ENCODE results near the gene ETV4. TPM values are rescaled to one million over a fixed set of nuclear protein-coding genes. Genes with fewer than 3 reads are reported as not detected.
A peak's percentile ranks its signal among the peaks of the same experiment; 100 is the strongest.

Gene ETV4
- total and polyA plus RNA-seq, 2 of the 13 experiments (the other 11 are each of a cell fraction or from before 2014, with no cell fraction given) = 128 to 330 TPM

DNA sequence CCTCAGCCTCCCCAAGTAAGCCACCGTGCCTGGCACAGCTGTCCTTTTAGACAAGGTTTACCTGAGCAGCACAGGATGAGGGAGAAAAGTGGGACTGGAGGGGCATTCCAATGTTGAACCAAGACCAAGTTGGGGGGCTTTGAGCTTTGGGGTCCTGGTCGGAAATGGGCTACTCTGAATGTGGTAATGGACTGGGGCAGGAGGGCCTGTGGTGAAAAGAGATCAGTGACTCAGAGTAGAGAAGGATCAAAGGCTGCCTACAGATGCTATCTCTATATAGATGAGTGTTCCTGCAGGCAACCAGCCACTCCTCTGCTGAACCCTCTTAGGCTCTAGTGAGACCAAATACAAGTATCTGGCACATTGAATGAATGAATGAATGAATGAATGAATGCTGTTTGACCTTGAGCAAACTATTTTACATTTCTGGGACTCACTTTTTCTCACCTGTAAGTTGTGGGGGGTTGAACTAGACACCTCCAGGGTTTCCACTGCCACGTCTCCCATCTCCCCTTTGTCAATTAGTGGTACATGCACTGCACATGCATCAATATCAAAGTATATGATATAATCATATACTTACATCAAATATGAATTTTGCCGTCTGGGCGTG, 26.3 kb upstream of the ETV4 start (continued):
- TF ChIP-seq, protein P1, sequence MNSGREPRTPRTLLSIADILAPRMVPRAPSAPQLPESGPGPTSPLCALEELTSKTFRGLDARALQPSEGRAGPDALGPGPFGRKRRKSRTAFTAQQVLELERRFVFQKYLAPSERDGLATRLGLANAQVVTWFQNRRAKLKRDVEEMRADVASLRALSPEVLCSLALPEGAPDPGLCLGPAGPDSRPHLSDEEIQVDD (CRISPR knock-in tag; IDR thresholded peaks at IDR 0.05; ENCODE audit: borderline replicate concordance) = no peak
- no peak for TF ChIP-seq ZBTB8A (CRISPR knock-in tag; IDR thresholded peaks at IDR 0.05; ENCODE audit: borderline replicate concordance, low read depth)
- no peak for TF ChIP-seq MBNL3 (CRISPR knock-in tag; conservative IDR thresholded peaks at IDR 0.05)
- TF ChIP-seq, protein P2, sequence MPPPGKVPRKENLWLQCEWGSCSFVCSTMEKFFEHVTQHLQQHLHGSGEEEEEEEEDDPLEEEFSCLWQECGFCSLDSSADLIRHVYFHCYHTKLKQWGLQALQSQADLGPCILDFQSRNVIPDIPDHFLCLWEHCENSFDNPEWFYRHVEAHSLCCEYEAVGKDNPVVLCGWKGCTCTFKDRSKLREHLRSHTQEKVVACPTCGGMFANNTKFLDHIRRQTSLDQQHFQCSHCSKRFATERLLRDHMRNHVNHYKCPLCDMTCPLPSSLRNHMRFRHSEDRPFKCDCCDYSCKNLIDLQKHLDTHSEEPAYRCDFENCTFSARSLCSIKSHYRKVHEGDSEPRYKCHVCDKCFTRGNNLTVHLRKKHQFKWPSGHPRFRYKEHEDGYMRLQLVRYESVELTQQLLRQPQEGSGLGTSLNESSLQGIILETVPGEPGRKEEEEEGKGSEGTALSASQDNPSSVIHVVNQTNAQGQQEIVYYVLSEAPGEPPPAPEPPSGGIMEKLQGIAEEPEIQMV (CRISPR knock-in tag; IDR thresholded peaks at IDR 0.05; ENCODE audit: low read depth) = no peak
- no peak for TF ChIP-seq KDM4B (CRISPR knock-in tag; IDR thresholded peaks at IDR 0.05)
- TF ChIP-seq MIXL1 (CRISPR knock-in tag; IDR thresholded peaks at IDR 0.05) = peak; percentile 23; the same call in 1 of the 2 replicates
- TF ChIP-seq ZNF441 (CRISPR knock-in tag; IDR thresholded peaks at IDR 0.05; ENCODE audit: borderline replicate concordance) = no peak
- peak; percentile 44; the same call in 1 of the 2 replicates for TF ChIP-seq MED1 (CRISPR knock-in tag; IDR thresholded peaks at IDR 0.05)
- no peak for TF ChIP-seq RFXANK (CRISPR knock-in tag; IDR thresholded peaks at IDR 0.05)
- TF ChIP-seq ZNF446 (CRISPR knock-in tag; IDR thresholded peaks at IDR 0.05) = no peak
- no peak for TF ChIP-seq ZNF775 (CRISPR knock-in tag; IDR thresholded peaks at IDR 0.05; ENCODE audit: borderline replicate concordance)
- no peak for TF ChIP-seq KDM2A (CRISPR knock-in tag; IDR thresholded peaks at IDR 0.05; ENCODE audit: borderline replicate concordance, low read depth)
- TF ChIP-seq ZNF7 (CRISPR knock-in tag; IDR thresholded peaks at IDR 0.05) = no peak
- TF ChIP-seq ZNF34 (CRISPR knock-in tag; IDR thresholded peaks at IDR 0.05; ENCODE audit: borderline replicate concordance) = no peak
- TF ChIP-seq, protein P3, sequence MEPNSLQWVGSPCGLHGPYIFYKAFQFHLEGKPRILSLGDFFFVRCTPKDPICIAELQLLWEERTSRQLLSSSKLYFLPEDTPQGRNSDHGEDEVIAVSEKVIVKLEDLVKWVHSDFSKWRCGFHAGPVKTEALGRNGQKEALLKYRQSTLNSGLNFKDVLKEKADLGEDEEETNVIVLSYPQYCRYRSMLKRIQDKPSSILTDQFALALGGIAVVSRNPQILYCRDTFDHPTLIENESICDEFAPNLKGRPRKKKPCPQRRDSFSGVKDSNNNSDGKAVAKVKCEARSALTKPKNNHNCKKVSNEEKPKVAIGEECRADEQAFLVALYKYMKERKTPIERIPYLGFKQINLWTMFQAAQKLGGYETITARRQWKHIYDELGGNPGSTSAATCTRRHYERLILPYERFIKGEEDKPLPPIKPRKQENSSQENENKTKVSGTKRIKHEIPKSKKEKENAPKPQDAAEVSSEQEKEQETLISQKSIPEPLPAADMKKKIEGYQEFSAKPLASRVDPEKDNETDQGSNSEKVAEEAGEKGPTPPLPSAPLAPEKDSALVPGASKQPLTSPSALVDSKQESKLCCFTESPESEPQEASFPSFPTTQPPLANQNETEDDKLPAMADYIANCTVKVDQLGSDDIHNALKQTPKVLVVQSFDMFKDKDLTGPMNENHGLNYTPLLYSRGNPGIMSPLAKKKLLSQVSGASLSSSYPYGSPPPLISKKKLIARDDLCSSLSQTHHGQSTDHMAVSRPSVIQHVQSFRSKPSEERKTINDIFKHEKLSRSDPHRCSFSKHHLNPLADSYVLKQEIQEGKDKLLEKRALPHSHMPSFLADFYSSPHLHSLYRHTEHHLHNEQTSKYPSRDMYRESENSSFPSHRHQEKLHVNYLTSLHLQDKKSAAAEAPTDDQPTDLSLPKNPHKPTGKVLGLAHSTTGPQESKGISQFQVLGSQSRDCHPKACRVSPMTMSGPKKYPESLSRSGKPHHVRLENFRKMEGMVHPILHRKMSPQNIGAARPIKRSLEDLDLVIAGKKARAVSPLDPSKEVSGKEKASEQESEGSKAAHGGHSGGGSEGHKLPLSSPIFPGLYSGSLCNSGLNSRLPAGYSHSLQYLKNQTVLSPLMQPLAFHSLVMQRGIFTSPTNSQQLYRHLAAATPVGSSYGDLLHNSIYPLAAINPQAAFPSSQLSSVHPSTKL (CRISPR knock-in tag; IDR thresholded peaks at IDR 0.05) = peak; percentile 66; the same call in 1 of the 2 replicates
- no peak for TF ChIP-seq FOXC1 (CRISPR knock-in tag; IDR thresholded peaks at IDR 0.05; ENCODE audit: borderline replicate concordance)
- TF ChIP-seq RFX5 (IDR thresholded peaks at IDR 0.05; ENCODE audit: low read depth, low read length) = no peak
- TF ChIP-seq, protein P4, sequence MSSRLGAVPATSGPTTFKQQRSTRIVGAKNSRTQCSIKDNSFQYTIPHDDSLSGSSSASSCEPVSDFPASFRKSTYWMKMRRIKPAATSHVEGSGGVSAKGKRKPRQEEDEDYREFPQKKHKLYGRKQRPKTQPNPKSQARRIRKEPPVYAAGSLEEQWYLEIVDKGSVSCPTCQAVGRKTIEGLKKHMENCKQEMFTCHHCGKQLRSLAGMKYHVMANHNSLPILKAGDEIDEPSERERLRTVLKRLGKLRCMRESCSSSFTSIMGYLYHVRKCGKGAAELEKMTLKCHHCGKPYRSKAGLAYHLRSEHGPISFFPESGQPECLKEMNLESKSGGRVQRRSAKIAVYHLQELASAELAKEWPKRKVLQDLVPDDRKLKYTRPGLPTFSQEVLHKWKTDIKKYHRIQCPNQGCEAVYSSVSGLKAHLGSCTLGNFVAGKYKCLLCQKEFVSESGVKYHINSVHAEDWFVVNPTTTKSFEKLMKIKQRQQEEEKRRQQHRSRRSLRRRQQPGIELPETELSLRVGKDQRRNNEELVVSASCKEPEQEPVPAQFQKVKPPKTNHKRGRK (CRISPR knock-in tag; IDR thresholded peaks at IDR 0.05) = no peak
- no peak for TF ChIP-seq GTF3A (CRISPR knock-in tag; conservative IDR thresholded peaks at IDR 0.05)
- TF ChIP-seq CENPX (CRISPR knock-in tag; IDR thresholded peaks at IDR 0.05) = no peak
- TF ChIP-seq, protein P5, sequence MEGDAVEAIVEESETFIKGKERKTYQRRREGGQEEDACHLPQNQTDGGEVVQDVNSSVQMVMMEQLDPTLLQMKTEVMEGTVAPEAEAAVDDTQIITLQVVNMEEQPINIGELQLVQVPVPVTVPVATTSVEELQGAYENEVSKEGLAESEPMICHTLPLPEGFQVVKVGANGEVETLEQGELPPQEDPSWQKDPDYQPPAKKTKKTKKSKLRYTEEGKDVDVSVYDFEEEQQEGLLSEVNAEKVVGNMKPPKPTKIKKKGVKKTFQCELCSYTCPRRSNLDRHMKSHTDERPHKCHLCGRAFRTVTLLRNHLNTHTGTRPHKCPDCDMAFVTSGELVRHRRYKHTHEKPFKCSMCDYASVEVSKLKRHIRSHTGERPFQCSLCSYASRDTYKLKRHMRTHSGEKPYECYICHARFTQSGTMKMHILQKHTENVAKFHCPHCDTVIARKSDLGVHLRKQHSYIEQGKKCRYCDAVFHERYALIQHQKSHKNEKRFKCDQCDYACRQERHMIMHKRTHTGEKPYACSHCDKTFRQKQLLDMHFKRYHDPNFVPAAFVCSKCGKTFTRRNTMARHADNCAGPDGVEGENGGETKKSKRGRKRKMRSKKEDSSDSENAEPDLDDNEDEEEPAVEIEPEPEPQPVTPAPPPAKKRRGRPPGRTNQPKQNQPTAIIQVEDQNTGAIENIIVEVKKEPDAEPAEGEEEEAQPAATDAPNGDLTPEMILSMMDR (CRISPR knock-in tag; IDR thresholded peaks at IDR 0.05) = no peak
- TF ChIP-seq TEAD3 (CRISPR knock-in tag; optimal IDR thresholded peaks at IDR 0.05; ENCODE audit: borderline replicate concordance) = peak; percentile 40
